ENCODE measurements around the gene RNF14. TPM values are rescaled to one million over a fixed set of nuclear protein-coding genes. Genes with fewer than 3 reads are reported as not detected.

The RNF14 gene
- total and polyA plus RNA-seq, 2 donors (not counting 3 experiments of a cell fraction or from before 2014, with no cell fraction given): 23.5 to 55.9 TPM

GRCh38 chr5:141945511-141946051 is 23.3 kb upstream of the RNF14 start:
- H3K27ac ChIP-seq (ENCODE audit: insufficient read depth, low read depth, low read length): no peak overlapping the region
- H3K4me1 ChIP-seq (ENCODE audit: control insufficient read depth, extremely low read depth, insufficient read depth, low read length): peaks cover 47% of the 10 kb centered on the region
- POLR2A ChIA-PET: no interaction called here
- no peaks in the 10 kb centered on the region for H3K9me3 ChIP-seq (replicated peaks; ENCODE audit: control insufficient read depth, insufficient read depth, low read length)
- CTCF ChIA-PET: interaction anchor here (0.7 to 10.9 kb wide), 4 partner anchors 12 to 66 kb away, joined by 3 to 244 read pairs (median 5); partner anchors contain the start of gene PCDH12
- no peaks in the 10 kb centered on the region for H3K79me2 ChIP-seq (ENCODE audit: control insufficient read depth, insufficient read depth, low read length)
- intact Hi-C loops (cut with micrococcal nuclease) (no loop called here), dilution Hi-C loops (cut with MboI; ENCODE audit: extremely low pct_ligation_motif_present, low sequenced_read_pairs) (no loop called here)
- H2AFZ ChIP-seq (ENCODE audit: low read depth, low read length): peak overlapping the region; percentile 34
- TF ChIP-seq POLR2AphosphoS5 (IDR thresholded peaks at IDR 0.05; ENCODE audit: insufficient read depth, low read depth, low read length) (no peak), GATA2 (IDR thresholded peaks at IDR 0.05; ENCODE audit: insufficient read depth, insufficient read length, low read depth, low read length) (no peak), EZH2 (IDR thresholded peaks at IDR 0.05; ENCODE audit: borderline replicate concordance, low read depth, low read length, severe bottlenecking) (no peak), JUN (IDR thresholded peaks at IDR 0.05; ENCODE audit: borderline replicate concordance, insufficient read depth, insufficient read length, low read depth) (no peak), MAX (IDR thresholded peaks at IDR 0.05; ENCODE audit: insufficient read depth, insufficient read length) (no peak), FOS (IDR thresholded peaks at IDR 0.05; ENCODE audit: borderline replicate concordance, insufficient read depth, low read length) (no peak), POLR2A (IDR thresholded peaks at IDR 0.05; ENCODE audit: low read depth, low read length) (no peak), MYC (IDR thresholded peaks at IDR 0.05; ENCODE audit: low read depth, low read length) (no peak), CTCF (IDR thresholded peaks at IDR 0.05; ENCODE audit: extremely low read depth in 1 of 2, insufficient read depth in 1 of 2, low read depth in 1 of 2, low read length in 2 of 2) (no peak)
- no peaks in the 10 kb centered on the region for H3K9me1 ChIP-seq (replicated peaks; ENCODE audit: control insufficient read depth, extremely low read depth, insufficient read depth, low read length)
- H4K20me1 ChIP-seq (replicated peaks; ENCODE audit: control insufficient read depth, extremely low read depth, insufficient read depth, low read length): no peaks in the 10 kb centered on the region
- FAIRE-seq (peak; percentile 37), DNase-seq (ENCODE audit: low read depth, low spot score) (no peak)
- no peak overlapping the region for H3K4me3 ChIP-seq (replicated peaks in 1 of 3; ENCODE audit: insufficient read depth in 1 of 3, low read depth in 1 of 3, low read length in 3 of 3)
- H3K4me2 ChIP-seq (ENCODE audit: insufficient read depth, low read length): no peak overlapping the region
- no peak overlapping the region for H3K9ac ChIP-seq (replicated peaks; ENCODE audit: extremely low read depth, insufficient read depth, low read length)
- BruUV-seq (replicated peaks): no TSS peak
- no peaks in the 10 kb centered on the region for H3K36me3 ChIP-seq (ENCODE audit: control insufficient read depth in 2 of 2, extremely low read depth in 1 of 2, insufficient read depth in 2 of 2, low read length in 2 of 2)
- no peaks in the 10 kb centered on the region for H3K27me3 ChIP-seq (ENCODE audit: control insufficient read depth in 2 of 2, insufficient read depth in 2 of 2, low read length in 2 of 2)

Measured in endothelial cell of umbilical vein (primary cell).